ENCODE data around the gene FHOD1. TPM values are rescaled to one million over a fixed set of nuclear protein-coding genes. Genes with fewer than 3 reads are reported as not detected.

Gene FHOD1
- total and polyA plus RNA-seq, 2 donors (not counting 1 experiment from before 2014, with no cell fraction given), result 46.3 to 46.9 TPM

DNA sequence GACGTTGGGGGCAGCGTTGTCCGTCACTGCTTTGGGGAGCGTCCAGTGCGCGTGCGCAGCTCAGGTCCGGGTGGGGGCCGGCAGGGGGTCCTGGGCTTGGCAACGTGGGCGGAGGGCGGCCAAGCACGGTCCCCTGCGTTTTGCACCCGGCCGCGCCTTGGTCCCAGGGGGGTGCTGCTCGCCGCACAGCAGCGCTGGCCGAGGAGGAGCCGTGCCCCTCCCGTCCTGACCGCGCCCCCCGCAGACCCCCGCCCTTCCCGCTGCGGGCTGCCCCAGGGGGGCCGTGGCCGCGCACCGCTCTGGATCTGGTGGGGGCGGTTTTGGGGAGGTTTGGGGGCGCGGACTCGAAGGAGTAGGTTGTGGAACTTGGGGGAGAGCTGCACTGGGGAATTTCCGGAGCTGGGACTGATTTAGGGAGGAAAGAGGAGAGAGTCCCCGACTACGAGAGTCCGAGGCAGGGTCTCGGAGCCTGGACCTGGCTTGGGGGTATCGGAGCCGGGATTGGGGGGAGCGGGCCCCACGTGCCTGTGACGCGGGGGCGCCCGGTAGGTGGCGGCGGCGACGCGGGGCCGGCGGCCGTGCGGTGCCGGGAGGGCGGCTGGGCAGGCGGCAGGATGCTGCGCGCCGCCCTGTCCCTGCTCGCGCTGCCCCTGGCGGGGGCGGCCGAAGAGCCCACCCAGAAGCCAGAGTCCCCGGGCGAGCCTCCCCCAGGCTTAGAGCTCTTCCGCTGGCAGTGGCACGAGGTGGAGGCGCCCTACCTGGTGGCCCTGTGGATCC is 1.3 kb upstream of the FHOD1 start, which contains the start of gene SLC9A5:
Gene SLC9A5 (plus strand): TSS at position 579 of the 777 bp plus-strand sequence. CDS start 36 bp downstream, at position 615.
- TF ChIP-seq EZH2 (IDR thresholded peaks at IDR 0.05; ENCODE audit: borderline replicate concordance, insufficient read depth, low read depth, low read length, poor library complexity, severe bottlenecking) (no peak), CTCF (IDR thresholded peaks at IDR 0.05) (peak; percentile 41)
- intact Hi-C loops (cut with micrococcal nuclease), result loop anchor here (10.0 kb wide), 1 partner anchor 416 kb away; the partner anchor contains the start of genes ACD, C16orf86, ENKD1 and PARD6A
- Histone ChIP-seq H3K36me3 (replicated peaks in 1 of 2; ENCODE audit: control extremely low read depth in 1 of 2, control insufficient read depth in 1 of 2, extremely low read depth in 1 of 2, insufficient read depth in 2 of 2, low read length in 1 of 2) (no peaks in the 10 kb centered on the region), H2AFZ (ENCODE audit: insufficient read depth, low read depth, low read length, poor library complexity, severe bottlenecking) (peak within 1 kb of the TSS; percentile 86), H3K4me1 (ENCODE audit: control insufficient read depth in 2 of 2, insufficient read depth in 2 of 2, low read length in 2 of 2) (peaks cover 45 to 53% of the 10 kb centered on the region in 2 donors), H4K20me1 (ENCODE audit: control insufficient read depth, insufficient read depth, low read length, poor library complexity, severe bottlenecking) (peaks cover 8% of the 10 kb centered on the region), H3K27me3 (replicated peaks in 1 of 4; ENCODE audit: control extremely low read depth in 1 of 4, control insufficient read depth in 3 of 4, insufficient read depth in 4 of 4, low read length in 3 of 4) (peaks cover 0 to 19% (median 13%) of the 10 kb centered on the region in 4 experiments), H3K4me3 (ENCODE audit: control extremely low read depth in 1 of 5, extremely low read depth in 1 of 5, insufficient read depth in 1 of 5, low read depth in 2 of 5, low read length in 4 of 5) (peak within 1 kb of the TSS; percentile 60 to 97 (median 79)), H3K27ac (ENCODE audit: low read length in 2 of 2) (no peak within 1 kb of the TSS), H3K9ac (ENCODE audit: low read length) (peak within 1 kb of the TSS; percentile 81), H3K79me2 (ENCODE audit: control insufficient read depth, insufficient read depth, low read length) (peaks cover 7% of the 10 kb centered on the region), H3K9me3 (ENCODE audit: control extremely low read depth in 1 of 3, control insufficient read depth in 2 of 3, insufficient read depth in 1 of 3, low read length in 2 of 3) (no peaks in the 10 kb centered on the region), H3K4me2 (replicated peaks; ENCODE audit: low read depth, low read length, poor library complexity, severe bottlenecking) (peak within 1 kb of the TSS; percentile 100)
- DNase-seq, result peak; percentile 64
- ATAC-seq (ENCODE audit: low read depth), result no peak
- H3K27ac Mint-ChIP-seq, result peak within 1 kb of the TSS; percentile 90
- ChIA-PET POLR2A (interaction anchor here (3.7 kb wide), 1 partner anchor 21 kb away, joined by 27 read pairs; the partner anchor contains the start of gene TMEM208), CTCF (interaction anchor here (2.1 to 4.2 kb wide), 3 partner anchors 13 to 63 kb away, joined by 10 to 19 read pairs (median 16); partner anchors contain the start of gene TMEM208)
- H3K4me3 Mint-ChIP-seq, result peak within 1 kb of the TSS; percentile 96
- H3K9me3 Mint-ChIP-seq (ENCODE audit: insufficient read depth), result no peaks in the 10 kb centered on the region
- WGBS (ENCODE audit: insufficient coverage), result under 1% methylated on average over 75 of the region's 75 CpGs
- peaks cover 51% of the 10 kb centered on the region for H3K4me1 Mint-ChIP-seq
- peaks cover 9% of the 10 kb centered on the region for H3K27me3 Mint-ChIP-seq

Data from B cell (primary cell).